SK-N-MC (cell line): ENCODE data around the gene CCDC54.

ENCODE experiments used
- EZH2 ChIP-seq: fragments of 200-600 bp; sonication (generic); IDR thresholded peaks from one replicate; pipeline ENCODE4 v1.6.1; 2017; ENCODE audit warnings: antibody characterized with exemption
- POLR2AphosphoS5 ChIP-seq: IDR thresholded peaks from 2 replicates; pipeline ENCODE4 v1.6.1; 2012; ENCODE audit warnings: mild to moderate bottlenecking, low read depth, low read length, borderline replicate concordance

- no peak for TF ChIP-seq EZH2
- no peak for TF ChIP-seq POLR2AphosphoS5
Observed at GRCh38 chr3:107412376-107412775, 35.1 kb downstream of the CCDC54 start.
